HEK293T (cell line): ENCODE data around the gene NAA16.

Experiments used
- ARNT ChIP-seq: fragments of 450-650 bp; IDR thresholded peaks from 2 replicates; pipeline ENCODE4 v1.6.1; 2017; ENCODE audit warnings: mild to moderate bottlenecking
- ELF4 ChIP-seq: fragments of 450-650 bp; IDR thresholded peaks from 2 replicates; pipeline ENCODE4 v1.6.1; 2017; ENCODE audit warnings: antibody characterized with exemption
- FOXK2 ChIP-seq: fragments of 450-650 bp; IDR thresholded peaks from 2 replicates; pipeline ENCODE4 v1.6.1; 2016; ENCODE audit warnings: mild to moderate bottlenecking
- NFRKB ChIP-seq: fragments of 450-650 bp; IDR thresholded peaks from 2 replicates; pipeline ENCODE4 v1.6.1; 2016; ENCODE audit warnings: mild to moderate bottlenecking, moderate library complexity
- SP1 ChIP-seq: fragments of 450-650 bp; IDR thresholded peaks from 2 replicates; pipeline ENCODE4 v1.6.1; 2017
- TARDBP ChIP-seq: fragments of 450-650 bp; IDR thresholded peaks from 2 replicates; pipeline ENCODE4 v1.6.1; 2016
- ZNF384 ChIP-seq: fragments of 450-650 bp; IDR thresholded peaks from 2 replicates; pipeline ENCODE4 v1.6.1; 2016

DNA sequence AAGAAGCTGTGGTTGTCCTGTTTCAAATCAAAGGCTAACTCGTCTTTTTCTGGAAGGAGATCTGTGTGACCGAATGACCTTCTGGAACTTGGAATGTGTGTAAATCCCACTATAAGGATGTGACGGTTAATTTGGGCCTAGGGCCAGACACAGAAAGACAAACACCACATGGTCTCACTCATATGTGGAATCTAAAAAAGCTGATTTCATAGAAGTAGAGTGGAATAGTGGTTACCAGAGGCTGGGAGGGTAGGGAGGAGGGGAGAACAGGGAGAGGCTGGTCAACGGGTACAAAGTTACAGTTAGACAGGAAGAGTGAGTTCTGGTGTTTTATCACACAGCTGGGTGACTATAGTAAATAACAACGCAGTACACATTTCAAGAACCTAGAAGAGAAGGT is 107.0 kb downstream of the NAA16 start:
- TF ChIP-seq ZNF384 (no peak), SP1 (no peak), TARDBP (no peak), FOXK2 (no peak), ELF4 (no peak), ARNT (no peak), NFRKB (no peak)
